NB4 (cell line): ENCODE measurements around the gene KRTAP10-5.

ENCODE experiments used
- CTCF ChIP-seq: IDR thresholded peaks from one replicate; pipeline ENCODE4 v1.5.1; 2012; ENCODE audit warnings: low read depth, low read length
- MYC ChIP-seq: IDR thresholded peaks from 2 replicates; pipeline ENCODE4 v1.6.1; 2011; ENCODE audit warnings: low read depth, low read length
- POLR2A ChIP-seq: IDR thresholded peaks from 2 replicates; pipeline ENCODE4 v1.6.1; 2011; ENCODE audit warnings: mild to moderate bottlenecking; ENCODE audit not compliant: insufficient read length; ENCODE audit errors: extremely low read depth
- TF ChIP-seq, protein P1 (sequence below): IDR thresholded peaks from 2 replicates; pipeline ENCODE4 v1.6.1; 2011; ENCODE audit warnings: low read depth, low read length

DNA sequence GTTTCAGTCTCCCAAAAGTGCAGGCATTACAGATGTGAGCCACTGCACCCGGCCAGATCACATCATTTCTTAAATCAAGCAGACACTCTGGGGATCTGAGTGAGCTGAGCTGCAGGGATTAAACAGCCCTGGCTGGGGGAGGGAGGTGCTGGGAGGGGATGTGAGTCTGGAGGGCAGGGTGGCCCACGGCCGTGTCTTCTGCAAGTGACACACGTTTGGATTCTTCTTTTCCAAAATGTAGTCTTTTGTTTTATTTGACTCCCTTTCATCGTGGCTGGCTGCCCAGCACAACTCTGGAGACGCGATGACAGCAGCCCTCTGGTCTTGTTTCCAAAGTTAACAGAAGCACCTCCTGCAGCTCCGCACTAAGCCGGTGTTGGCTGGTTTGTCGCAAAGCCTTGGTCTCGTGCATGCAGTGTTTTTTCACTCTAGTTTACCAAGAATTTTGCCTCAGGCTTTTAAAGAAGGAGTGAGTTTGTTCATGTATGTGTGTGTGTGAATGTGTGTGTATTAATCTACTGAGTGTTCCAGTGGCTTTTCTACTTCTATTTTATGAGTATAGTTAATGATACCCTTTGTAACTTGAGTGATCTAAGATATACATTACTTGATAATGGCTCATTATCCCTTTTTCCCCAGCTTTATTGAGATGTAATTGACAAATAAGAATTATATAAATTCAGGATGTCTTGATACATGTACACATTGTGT lies 2.8 kb upstream of the KRTAP10-5 start:
- TF ChIP-seq POLR2A (no peak), CTCF (no peak), MYC (no peak)
- TF ChIP-seq, protein P1, sequence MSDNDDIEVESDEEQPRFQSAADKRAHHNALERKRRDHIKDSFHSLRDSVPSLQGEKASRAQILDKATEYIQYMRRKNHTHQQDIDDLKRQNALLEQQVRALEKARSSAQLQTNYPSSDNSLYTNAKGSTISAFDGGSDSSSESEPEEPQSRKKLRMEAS = no peak
